ENCODE data around the gene SMAP1.

DNA sequence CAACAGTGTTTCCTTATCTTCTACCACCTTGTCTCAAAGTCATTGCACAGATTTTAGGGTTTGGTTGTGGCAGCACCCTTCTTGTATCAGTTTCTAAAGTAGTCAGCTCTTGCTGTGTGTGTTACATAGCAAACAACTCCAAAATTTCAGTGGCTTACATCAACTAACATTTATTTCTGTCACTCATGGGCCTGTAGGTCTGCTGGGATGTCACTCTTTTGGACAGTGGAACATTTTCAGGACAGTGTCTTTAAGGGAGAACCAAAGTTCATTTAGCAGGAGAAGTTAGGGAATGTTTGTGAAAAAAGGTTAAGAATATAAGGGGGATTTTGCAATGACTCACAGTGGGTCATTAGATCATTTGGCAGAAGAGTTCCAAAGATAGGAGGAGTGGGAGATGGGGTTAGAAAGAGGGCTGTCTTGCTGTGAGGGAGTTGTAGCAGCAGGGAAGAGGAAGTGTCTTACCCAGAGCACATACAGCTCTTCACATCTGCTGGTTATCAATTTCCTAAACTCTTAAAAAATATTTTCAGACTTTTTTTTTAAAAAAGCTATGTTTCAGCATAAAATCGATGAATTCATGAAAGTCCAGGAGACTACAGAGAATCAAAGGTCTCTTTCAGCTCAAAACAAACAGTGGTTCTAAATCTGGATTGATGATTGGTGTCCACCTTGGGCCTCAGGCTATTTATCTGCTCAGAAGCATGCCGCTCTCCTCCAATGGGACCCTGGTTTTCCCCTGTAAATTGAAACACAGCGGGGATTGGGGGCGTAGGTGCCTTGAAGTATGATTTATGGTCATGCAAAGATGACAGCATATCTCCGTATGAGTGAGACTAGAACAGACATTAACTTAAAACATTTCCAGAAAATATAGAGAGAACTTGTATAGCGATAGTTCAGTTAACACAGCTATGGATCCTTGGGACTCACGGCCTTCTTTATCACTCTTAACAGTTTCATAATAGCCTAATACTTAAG, 171.9 kb downstream of the SMAP1 start:
- TF ChIP-seq, protein P1, sequence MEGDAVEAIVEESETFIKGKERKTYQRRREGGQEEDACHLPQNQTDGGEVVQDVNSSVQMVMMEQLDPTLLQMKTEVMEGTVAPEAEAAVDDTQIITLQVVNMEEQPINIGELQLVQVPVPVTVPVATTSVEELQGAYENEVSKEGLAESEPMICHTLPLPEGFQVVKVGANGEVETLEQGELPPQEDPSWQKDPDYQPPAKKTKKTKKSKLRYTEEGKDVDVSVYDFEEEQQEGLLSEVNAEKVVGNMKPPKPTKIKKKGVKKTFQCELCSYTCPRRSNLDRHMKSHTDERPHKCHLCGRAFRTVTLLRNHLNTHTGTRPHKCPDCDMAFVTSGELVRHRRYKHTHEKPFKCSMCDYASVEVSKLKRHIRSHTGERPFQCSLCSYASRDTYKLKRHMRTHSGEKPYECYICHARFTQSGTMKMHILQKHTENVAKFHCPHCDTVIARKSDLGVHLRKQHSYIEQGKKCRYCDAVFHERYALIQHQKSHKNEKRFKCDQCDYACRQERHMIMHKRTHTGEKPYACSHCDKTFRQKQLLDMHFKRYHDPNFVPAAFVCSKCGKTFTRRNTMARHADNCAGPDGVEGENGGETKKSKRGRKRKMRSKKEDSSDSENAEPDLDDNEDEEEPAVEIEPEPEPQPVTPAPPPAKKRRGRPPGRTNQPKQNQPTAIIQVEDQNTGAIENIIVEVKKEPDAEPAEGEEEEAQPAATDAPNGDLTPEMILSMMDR (IDR thresholded peaks at IDR 0.05), result no peak
- no peak for TF ChIP-seq ZFX (IDR thresholded peaks at IDR 0.05; ENCODE audit: borderline replicate concordance)
